ENCODE measurements around the gene GDAP1L1.

The GDAP1L1 gene

GRCh38 chr20:44204832-44205215, 42.3 kb upstream of the GDAP1L1 start:
- peak overlapping the region; percentile 87 for H3K27ac ChIP-seq
- TF ChIP-seq ZFX (IDR thresholded peaks at IDR 0.05) (no peak), CTCF (conservative IDR thresholded peaks at IDR 0.05) (no peak)

DNA sequence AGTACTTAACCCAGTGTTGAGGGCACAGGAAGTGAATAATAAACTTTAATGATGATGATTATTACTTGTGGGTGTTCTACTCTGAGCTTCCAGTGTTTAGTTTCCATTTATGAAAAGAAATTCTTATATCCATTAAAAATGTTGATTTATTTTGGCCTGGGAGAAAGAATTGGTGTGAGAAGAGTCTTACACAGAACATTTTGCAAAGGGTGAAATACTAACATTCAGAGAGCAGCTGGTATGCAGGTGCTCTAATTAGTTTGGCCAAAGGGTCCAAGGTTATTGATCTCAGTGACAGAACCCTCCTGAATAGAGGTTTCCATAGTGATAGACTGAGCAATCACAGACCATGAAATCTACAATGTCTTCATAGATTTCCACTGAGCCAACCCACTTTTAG, 41.0 kb upstream of the GDAP1L1 start:
- TF ChIP-seq CTCF (conservative IDR thresholded peaks at IDR 0.05) (no peak), ZFX (IDR thresholded peaks at IDR 0.05) (no peak)
- no peak overlapping the region for H3K27ac ChIP-seq

- TF ChIP-seq CTCF (conservative IDR thresholded peaks at IDR 0.05) (no peak), ZFX (IDR thresholded peaks at IDR 0.05) (no peak)
- H3K27ac ChIP-seq, result no peak overlapping the region
Observed at GRCh38 chr20:44207126-44207723, 39.9 kb upstream of the GDAP1L1 start.

DNA sequence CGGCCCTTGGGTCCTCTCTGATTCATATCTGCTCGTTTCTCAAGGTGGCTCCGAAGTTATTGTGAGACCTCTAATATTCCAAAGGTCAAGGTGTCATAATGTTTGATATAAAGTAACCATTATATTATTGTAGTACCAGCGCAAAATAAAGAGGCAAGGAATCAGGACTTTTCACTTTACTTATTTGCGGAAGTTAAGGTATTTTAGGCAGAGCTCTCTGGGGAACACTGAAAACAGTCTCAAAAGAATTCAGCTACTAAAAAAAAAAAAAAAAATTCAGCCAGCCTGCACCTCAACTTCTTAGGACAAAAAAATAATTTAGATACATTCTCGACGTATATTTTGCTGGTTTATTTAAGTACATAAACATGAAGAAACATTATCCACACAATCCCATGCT, 38.9 kb upstream of the GDAP1L1 start:
- TF ChIP-seq ZFX (IDR thresholded peaks at IDR 0.05) (no peak), CTCF (conservative IDR thresholded peaks at IDR 0.05) (no peak)
- H3K27ac ChIP-seq, result no peak overlapping the region

GRCh38 chr20:44208770-44209169, 38.3 kb upstream of the GDAP1L1 start:
- TF ChIP-seq CTCF (conservative IDR thresholded peaks at IDR 0.05) (no peak), ZFX (IDR thresholded peaks at IDR 0.05) (no peak)
- H3K27ac ChIP-seq, result no peak overlapping the region; the same call in 1 of the 2 replicates

GRCh38 chr20:44209686-44210405, 37.3 kb upstream of the GDAP1L1 start:
- H3K27ac ChIP-seq, result peak overlapping the region; percentile 97
- TF ChIP-seq CTCF (conservative IDR thresholded peaks at IDR 0.05), result no peak
- no peak for TF ChIP-seq ZFX (IDR thresholded peaks at IDR 0.05)

GRCh38 chr20:44210406-44211176, 36.5 kb upstream of the GDAP1L1 start, which contains the start of gene OSER1:
Gene OSER1, minus strand, starts transcription at chr20:44210771. Its CDS starts 3,814 bp downstream, at chr20:44206957.
- TF ChIP-seq CTCF (conservative IDR thresholded peaks at IDR 0.05) (no peak), ZFX (IDR thresholded peaks at IDR 0.05) (peak; percentile 92)
- peak within 1 kb of the TSS; percentile 97 for H3K27ac ChIP-seq
